ENCODE measurements around the gene CREG2. TPM values are rescaled to one million over a fixed set of nuclear protein-coding genes. Genes with fewer than 3 reads are reported as not detected.

Gene CREG2
- total RNA-seq, 1 donor from 2014 or later, result not detected

DNA sequence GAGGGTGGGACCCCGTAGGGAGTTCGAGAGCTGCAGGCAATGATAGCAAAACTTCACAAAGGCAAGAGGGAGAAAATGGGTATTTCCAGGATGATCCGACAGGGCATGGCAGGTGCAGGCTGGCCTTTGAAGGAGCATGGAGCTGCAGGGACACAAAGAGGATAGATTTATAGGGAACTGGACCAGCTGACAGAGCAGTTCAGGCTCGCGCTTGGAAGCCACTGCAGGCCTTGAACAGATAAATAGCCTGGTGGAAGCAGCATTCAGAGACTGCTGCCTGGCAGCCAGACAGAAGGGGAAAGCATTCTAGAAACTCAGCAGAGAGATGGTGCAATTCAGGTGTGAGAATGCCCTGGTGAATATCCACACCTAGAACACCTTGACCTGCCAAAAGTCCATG is 29.3 kb upstream of the CREG2 start:
- CTCF ChIA-PET, result interaction anchor here (0.8 to 7.9 kb wide), 4 partner anchors 74 to 413 kb away, joined by 3 to 162 read pairs (median 28); no protein-coding TSS in a partner anchor
- Mint-ChIP-seq H3K4me1 (peaks cover 6% of the 10 kb centered on the region), H3K27ac (no peak overlapping the region)

GRCh38 chr2:101415884-101416283 is 28.6 kb upstream of the CREG2 start:
- no peak overlapping the region for H3K4me3 Mint-ChIP-seq

More for the DNA sequence above, 29.3 kb upstream of the CREG2 start:
- H3K9me3 Mint-ChIP-seq, result peaks cover 7% of the 10 kb centered on the region
- intact Hi-C loops (cut with micrococcal nuclease), result loop anchor here (5.0 kb wide), 1 partner anchor 351 kb away; no protein-coding TSS in a partner anchor
- TF ChIP-seq, protein P1, sequence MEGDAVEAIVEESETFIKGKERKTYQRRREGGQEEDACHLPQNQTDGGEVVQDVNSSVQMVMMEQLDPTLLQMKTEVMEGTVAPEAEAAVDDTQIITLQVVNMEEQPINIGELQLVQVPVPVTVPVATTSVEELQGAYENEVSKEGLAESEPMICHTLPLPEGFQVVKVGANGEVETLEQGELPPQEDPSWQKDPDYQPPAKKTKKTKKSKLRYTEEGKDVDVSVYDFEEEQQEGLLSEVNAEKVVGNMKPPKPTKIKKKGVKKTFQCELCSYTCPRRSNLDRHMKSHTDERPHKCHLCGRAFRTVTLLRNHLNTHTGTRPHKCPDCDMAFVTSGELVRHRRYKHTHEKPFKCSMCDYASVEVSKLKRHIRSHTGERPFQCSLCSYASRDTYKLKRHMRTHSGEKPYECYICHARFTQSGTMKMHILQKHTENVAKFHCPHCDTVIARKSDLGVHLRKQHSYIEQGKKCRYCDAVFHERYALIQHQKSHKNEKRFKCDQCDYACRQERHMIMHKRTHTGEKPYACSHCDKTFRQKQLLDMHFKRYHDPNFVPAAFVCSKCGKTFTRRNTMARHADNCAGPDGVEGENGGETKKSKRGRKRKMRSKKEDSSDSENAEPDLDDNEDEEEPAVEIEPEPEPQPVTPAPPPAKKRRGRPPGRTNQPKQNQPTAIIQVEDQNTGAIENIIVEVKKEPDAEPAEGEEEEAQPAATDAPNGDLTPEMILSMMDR (IDR thresholded peaks at IDR 0.05), result no peak
- H3K4me3 Mint-ChIP-seq, result no peak overlapping the region
- ATAC-seq (ENCODE audit: low read depth) (no peak), DNase-seq (no peak)
- POLR2A ChIA-PET, result no interaction called here
- H3K36me3 Mint-ChIP-seq (ENCODE audit: low read depth), result no peaks in the 10 kb centered on the region
- H3K27me3 Mint-ChIP-seq, result no peaks in the 10 kb centered on the region

DNA sequence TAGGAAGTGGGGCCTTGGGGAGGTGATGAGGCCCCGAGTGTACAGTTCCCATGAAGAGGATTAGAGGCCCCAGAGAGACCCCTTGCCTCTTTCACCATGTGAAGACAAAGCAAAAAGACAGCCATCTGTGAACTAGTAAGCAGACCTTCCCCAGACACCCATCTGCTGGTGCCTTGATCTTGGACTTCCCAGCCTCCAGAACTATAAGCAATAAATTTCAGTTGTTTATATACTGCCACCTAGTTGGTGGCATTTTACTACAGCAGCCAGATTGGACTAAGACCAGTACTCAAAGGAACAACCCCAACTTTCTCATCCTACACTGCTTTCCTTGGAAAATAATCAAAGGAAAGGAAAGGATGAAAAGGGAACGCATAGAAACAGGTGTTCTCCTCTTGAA is 27.9 kb upstream of the CREG2 start:
- H3K27me3 Mint-ChIP-seq, result no peaks in the 10 kb centered on the region
- ATAC-seq (ENCODE audit: low read depth) (no peak), DNase-seq (no peak)
- TF ChIP-seq, protein P1 (IDR thresholded peaks at IDR 0.05), result no peak
- no peak overlapping the region for H3K4me3 Mint-ChIP-seq
- peaks cover 7% of the 10 kb centered on the region for H3K9me3 Mint-ChIP-seq
- intact Hi-C loops (cut with micrococcal nuclease), result loop anchor here (5.0 kb wide), 1 partner anchor 352 kb away; no protein-coding TSS in a partner anchor
- ChIA-PET CTCF (interaction anchor here (1.2 to 7.9 kb wide), 3 partner anchors 73 to 415 kb away, joined by 3 to 162 read pairs (median 5); no protein-coding TSS in a partner anchor), POLR2A (no interaction called here)
- no peaks in the 10 kb centered on the region for H3K36me3 Mint-ChIP-seq (ENCODE audit: low read depth)
- peaks cover 6% of the 10 kb centered on the region for H3K4me1 Mint-ChIP-seq
- H3K27ac Mint-ChIP-seq, result no peak overlapping the region

More at GRCh38 chr2:101415884-101416283, 28.6 kb upstream of the CREG2 start:
- DNase-seq (no peak), ATAC-seq (ENCODE audit: low read depth) (no peak)
- POLR2A ChIA-PET, result no interaction called here
- Mint-ChIP-seq H3K27ac (no peak overlapping the region), H3K27me3 (no peaks in the 10 kb centered on the region), H3K9me3 (peaks cover 7% of the 10 kb centered on the region), H3K36me3 (ENCODE audit: low read depth) (no peaks in the 10 kb centered on the region), H3K4me1 (peaks cover 6% of the 10 kb centered on the region)
- CTCF ChIA-PET, result interaction anchor here (1.2 to 7.9 kb wide), 3 partner anchors 74 to 414 kb away, joined by 3 to 162 read pairs (median 5); no protein-coding TSS in a partner anchor
- intact Hi-C loops (cut with micrococcal nuclease), result loop anchor here (5.0 kb wide), 1 partner anchor 351 kb away; no protein-coding TSS in a partner anchor
- TF ChIP-seq, protein P1 (IDR thresholded peaks at IDR 0.05), result no peak

GRCh38 chr2:101412092-101412694 is 24.9 kb upstream of the CREG2 start:
- intact Hi-C loops (cut with micrococcal nuclease), result no loop called here
- DNase-seq (no peak), ATAC-seq (ENCODE audit: low read depth) (no peak)
- H3K4me1 Mint-ChIP-seq, result no peaks in the 10 kb centered on the region
- TF ChIP-seq, protein P1 (IDR thresholded peaks at IDR 0.05), result no peak
- peaks cover 7% of the 10 kb centered on the region for H3K9me3 Mint-ChIP-seq
- H3K27ac Mint-ChIP-seq, result no peak overlapping the region
- no peak overlapping the region for H3K4me3 Mint-ChIP-seq
- POLR2A ChIA-PET, result interaction anchor here (0.6 kb wide), 1 partner anchor 71 kb away, joined by 5 read pairs; no protein-coding TSS in a partner anchor
- CTCF ChIA-PET, result interaction anchor here (1.4 kb wide), 1 partner anchor 419 kb away, joined by 3 read pairs; no protein-coding TSS in a partner anchor
- peaks cover under 1% of the 10 kb centered on the region for H3K27me3 Mint-ChIP-seq
- H3K36me3 Mint-ChIP-seq (ENCODE audit: low read depth), result no peaks in the 10 kb centered on the region

- ATAC-seq (ENCODE audit: low read depth) (no peak), DNase-seq (no peak)
- H3K36me3 Mint-ChIP-seq (ENCODE audit: low read depth), result no peaks in the 10 kb centered on the region
- POLR2A ChIA-PET, result interaction anchor here (0.6 kb wide), 1 partner anchor 101 kb away, joined by 7 read pairs; no protein-coding TSS in a partner anchor
- intact Hi-C loops (cut with micrococcal nuclease), result no loop called here
- H3K27ac Mint-ChIP-seq, result no peak overlapping the region
- TF ChIP-seq, protein P1 (IDR thresholded peaks at IDR 0.05), result no peak
- H3K9me3 Mint-ChIP-seq, result peaks cover 7% of the 10 kb centered on the region
- H3K27me3 Mint-ChIP-seq, result peaks cover 2% of the 10 kb centered on the region
- H3K4me3 Mint-ChIP-seq, result no peak overlapping the region
- CTCF ChIA-PET, result interaction anchor here (1.4 kb wide), 2 partner anchors 69 to 421 kb away, joined by 3 to 4 read pairs; no protein-coding TSS in a partner anchor
- peaks cover 4% of the 10 kb centered on the region for H3K4me1 Mint-ChIP-seq
Measured at GRCh38 chr2:101410746-101411145, 23.4 kb upstream of the CREG2 start.
